IgD-negative memory B cell (primary cell): Measurements from ENCODE around the gene PTPRN. TPM values are rescaled to one million over a fixed set of nuclear protein-coding genes. Genes with fewer than 3 reads are reported as not detected.
"Not testable (repeated sequence)": the region's sequence is repeated elsewhere in the genome, so short reads cannot be mapped to it uniquely, and the experiment has no call there.

Experiments
- H3K27ac Mint-ChIP-seq, 3 donors: one replicate each; pipeline ENCODE4 v1.8.0; 2020 to 2022; ENCODE audit warnings: mild to moderate bottlenecking in 3 of 3, mixed read lengths in 3 of 3, moderate library complexity in 1 of 3
- H3K27me3 Mint-ChIP-seq: one replicate; pipeline ENCODE4 v1.8.0; 2021; ENCODE audit warnings: mixed read lengths
- H3K36me3 Mint-ChIP-seq: one replicate; pipeline ENCODE4 v1.8.0; 2020; ENCODE audit warnings: mild to moderate bottlenecking, mixed read lengths
- H3K4me1 Mint-ChIP-seq, 3 donors: one replicate each; pipeline ENCODE4 v1.8.0; 2020 to 2022; ENCODE audit warnings: mixed read lengths in 3 of 3, mild to moderate bottlenecking in 1 of 3
- H3K4me3 Mint-ChIP-seq, 4 donors: one replicate each; pipeline ENCODE4 v1.8.0; 2020 to 2022; ENCODE audit warnings: mild to moderate bottlenecking in 4 of 4, mixed read lengths in 4 of 4, moderate library complexity in 3 of 4
- H3K9me3 Mint-ChIP-seq, 3 donors: one replicate each; pipeline ENCODE4 v1.8.0; 2020 to 2021; ENCODE audit warnings: mixed read lengths in 3 of 3, mild to moderate bottlenecking in 1 of 3
- polyA plus RNA-seq: library from polyadenylated mRNA; unstranded; fragments of 300-500 nt; fragmentation: Illumina TruSeq; gene quantifications from one replicate; pipeline ENCODE4 v1.2.3, GENCODE V29; 2021

Gene PTPRN
- polyA plus RNA-seq, 1 donor from 2014 or later: not detected

DNA sequence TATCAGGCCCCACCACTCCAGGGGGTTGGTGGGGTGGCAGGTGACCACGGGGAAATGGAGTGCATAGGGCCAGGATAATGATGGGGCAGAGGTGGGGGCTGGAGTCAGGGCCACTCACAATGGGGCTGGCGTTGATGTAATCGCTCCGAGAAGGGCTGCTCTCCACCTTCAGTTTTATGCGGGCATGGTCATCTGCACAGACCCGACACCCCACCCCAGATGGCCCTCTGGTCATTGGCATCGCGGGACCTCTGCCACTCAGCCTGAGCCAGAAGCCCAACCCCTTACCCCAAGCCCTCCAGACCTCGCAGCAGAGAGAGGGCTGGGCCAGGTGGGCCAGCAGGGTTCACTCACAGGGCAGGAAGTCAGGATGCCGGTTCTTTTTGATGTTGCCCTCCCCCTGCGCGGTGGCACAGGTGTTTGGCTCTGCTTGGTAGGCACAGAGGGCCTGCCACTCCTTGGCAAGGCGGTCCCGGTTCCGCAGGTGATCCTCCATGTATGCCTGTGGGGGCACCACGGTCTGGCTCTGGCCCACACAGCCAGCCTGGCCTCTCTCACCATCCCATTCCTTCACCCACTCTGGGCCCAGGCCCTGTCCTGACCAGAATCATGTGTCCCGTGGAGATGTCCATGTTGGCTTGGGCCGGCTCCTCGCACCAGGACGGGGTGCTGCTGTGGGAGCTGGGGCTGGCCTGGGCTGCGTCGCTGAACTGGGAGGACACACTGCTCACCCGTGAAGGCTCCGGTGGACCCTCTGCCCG is 12.4 kb downstream of the PTPRN start:
- Mint-ChIP-seq H3K36me3 (no peaks in the 10 kb centered on the region), H3K9me3 (no peaks in the 10 kb centered on the region), H3K4me1 (peaks cover 6 to 11% (median 7%) of the 10 kb centered on the region in 3 donors), H3K4me3 (no peak overlapping the region), H3K27ac (no peak overlapping the region), H3K27me3 (peaks cover 13% of the 10 kb centered on the region)

DNA sequence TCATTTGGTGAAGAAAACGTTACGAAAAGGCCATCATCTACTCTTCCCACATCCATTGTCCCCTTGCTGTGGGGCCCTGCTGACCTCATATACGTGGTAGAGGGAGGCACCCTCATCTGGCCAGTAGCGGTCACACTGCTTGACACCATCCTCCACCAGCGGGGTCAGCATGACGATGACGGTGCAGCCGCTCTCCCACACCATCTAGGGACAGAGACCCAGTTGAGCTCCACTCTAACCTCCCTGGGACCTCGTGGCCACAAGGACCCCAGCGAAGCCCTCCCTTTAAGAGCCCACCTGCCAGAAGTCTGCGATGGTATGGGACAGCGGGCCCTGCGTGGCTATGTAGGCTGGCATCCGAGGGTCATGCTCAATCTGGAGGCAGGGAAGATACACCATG is 13.1 kb downstream of the PTPRN start:
- H3K27me3 Mint-ChIP-seq: peaks cover 6% of the 10 kb centered on the region
- H3K36me3 Mint-ChIP-seq: no peaks in the 10 kb centered on the region
- no peak overlapping the region for H3K27ac Mint-ChIP-seq
- H3K9me3 Mint-ChIP-seq: no peaks in the 10 kb centered on the region
- peak overlapping the region in 1 of 4 donors; percentile 31 for H3K4me3 Mint-ChIP-seq
- peaks cover 6 to 11% (median 7%) of the 10 kb centered on the region in 3 donors for H3K4me1 Mint-ChIP-seq

DNA sequence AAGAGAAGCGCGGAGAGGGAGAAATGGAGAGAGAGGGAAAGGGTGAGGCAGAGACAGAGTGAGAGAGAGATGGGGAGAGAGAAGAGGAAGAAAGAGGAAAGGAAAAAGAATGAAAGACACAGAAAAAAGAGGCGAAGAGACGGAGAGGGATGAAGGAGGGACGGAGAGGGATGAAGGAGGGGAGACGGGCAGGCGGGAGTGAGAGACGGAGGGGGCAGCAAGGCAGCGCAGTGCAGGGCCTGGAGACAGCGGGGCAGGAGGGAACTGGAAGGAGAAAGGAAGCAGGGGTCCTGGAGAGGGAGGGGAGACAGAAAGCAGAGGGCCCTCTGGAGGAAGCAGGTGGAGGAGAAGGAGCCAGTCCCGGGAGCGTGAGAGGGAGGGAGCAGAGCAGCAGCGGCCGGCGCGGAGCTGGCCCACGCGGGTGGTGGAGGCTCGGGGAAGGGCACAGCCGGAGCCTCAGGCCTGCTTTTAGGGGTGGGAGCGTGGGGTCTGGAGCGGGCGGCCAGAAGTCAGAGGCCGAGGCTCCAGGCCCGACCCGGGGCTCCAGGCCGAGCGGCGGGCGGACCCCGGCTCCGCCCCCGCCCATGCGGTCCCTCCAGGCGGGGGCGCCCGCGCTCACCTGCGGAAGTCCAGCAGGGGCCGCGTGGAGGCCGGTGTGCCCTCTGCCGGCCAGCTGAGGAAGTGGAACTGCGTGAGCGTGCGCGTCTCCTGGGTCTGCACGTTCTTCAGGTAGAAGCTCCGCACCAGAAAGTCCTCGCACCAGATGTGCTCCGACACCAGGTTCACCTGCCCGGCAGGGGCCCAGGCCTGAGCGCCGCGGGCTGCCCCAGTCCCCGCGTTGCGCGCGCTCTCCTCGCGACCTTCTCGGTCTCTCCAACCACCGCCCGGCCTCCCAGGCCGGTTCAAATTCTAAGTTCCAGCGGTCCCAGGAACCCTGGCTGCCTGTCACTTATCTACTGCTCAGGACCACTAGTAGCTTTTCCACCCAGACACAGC is 14.5 kb downstream of the PTPRN start:
- no peaks in the 10 kb centered on the region for H3K9me3 Mint-ChIP-seq
- peak overlapping the region; percentile 25 to 87 (median 66) for H3K4me3 Mint-ChIP-seq
- H3K36me3 Mint-ChIP-seq: no peaks in the 10 kb centered on the region
- peaks cover 6 to 11% (median 7%) of the 10 kb centered on the region in 3 donors for H3K4me1 Mint-ChIP-seq
- H3K27me3 Mint-ChIP-seq: no peaks in the 10 kb centered on the region
- H3K27ac Mint-ChIP-seq: peak overlapping the region; percentile 53 to 86 (median 61)

DNA sequence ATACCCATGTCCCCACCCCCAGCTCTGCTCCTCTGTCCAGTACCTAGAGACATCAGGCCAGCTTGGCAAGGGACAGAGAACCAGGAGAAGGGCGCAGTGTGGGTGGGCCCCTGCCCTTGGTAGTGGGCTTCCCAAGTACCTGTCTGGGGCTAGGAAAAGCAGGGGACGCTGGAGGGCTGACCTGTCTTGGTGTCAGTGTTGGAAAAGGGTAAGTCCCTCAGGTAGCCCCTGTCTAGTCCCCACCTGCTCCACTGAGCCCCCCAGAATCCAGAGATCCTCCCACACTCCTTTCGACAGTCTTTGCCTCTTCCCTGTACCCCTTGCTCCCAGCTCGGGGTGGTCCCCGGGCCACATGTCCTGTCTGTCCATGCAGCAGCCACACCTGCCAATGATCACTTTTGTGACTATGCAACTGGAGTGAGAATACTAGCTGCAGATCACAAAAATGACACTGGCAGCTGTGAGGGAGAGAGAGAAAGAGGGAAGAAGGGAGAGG is 15.4 kb downstream of the PTPRN start:
- no peak overlapping the region for H3K27ac Mint-ChIP-seq
- no peaks in the 10 kb centered on the region for H3K36me3 Mint-ChIP-seq
- peaks cover 6 to 10% (median 7%) of the 10 kb centered on the region in 3 donors for H3K4me1 Mint-ChIP-seq
- peak overlapping the region in 3 of 4 donors; percentile 21 to 72 (median 58) for H3K4me3 Mint-ChIP-seq
- no peaks in the 10 kb centered on the region for H3K27me3 Mint-ChIP-seq
- no peaks in the 10 kb centered on the region for H3K9me3 Mint-ChIP-seq

DNA sequence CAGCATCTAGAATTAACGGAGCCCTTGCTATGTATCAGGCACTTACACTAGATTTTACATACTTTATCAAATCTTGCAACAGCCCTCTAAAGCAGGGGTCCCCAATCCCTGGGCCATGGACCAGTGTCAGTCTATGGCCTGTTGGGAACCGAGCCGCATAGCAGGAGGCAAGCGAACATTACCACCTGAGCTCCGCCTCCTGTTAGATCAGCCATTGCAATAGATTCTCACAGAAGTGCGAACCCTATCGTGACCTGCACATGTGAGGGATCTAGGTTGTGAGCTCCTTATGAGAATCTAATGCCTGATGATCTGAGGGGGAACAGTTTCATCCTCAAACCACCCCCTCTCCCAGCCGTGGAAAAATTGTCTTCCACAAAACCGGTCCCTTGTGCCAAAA is 16.6 kb downstream of the PTPRN start:
- H3K9me3 Mint-ChIP-seq: no peaks in the 10 kb centered on the region
- H3K27ac Mint-ChIP-seq: no peak overlapping the region
- peaks cover 5 to 7% (median 5%) of the 10 kb centered on the region in 3 donors for H3K4me1 Mint-ChIP-seq
- no peaks in the 10 kb centered on the region for H3K27me3 Mint-ChIP-seq
- peak overlapping the region in 1 of 4 donors; percentile 67 for H3K4me3 Mint-ChIP-seq
- no peaks in the 10 kb centered on the region for H3K36me3 Mint-ChIP-seq

DNA sequence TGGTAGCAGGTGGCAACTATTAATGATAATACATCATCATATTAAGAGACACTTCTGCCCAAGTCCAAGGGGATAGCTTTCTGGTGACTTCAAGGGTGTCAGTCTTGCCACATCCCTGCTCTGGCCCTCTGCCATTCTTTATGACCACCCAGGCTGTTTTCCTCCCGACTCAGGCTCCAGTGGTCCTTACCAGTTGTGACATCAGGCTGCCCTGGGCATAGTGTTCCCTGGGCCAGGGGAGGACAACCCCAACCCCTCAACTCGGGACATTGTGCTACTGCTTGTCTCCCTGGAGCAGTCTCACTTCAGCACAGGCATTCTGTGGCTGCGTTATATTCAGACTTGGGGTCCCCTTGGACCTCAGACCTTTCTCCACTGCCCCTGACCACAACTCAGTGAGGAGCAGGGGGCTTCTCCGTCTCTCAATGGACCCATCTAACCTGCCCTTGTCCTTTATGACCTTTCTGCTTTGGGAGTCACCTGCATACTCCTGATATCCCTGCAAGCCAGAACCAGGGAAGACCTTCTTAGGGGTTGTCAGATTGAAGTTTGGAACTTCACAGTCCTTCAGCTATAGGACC is 17.2 kb downstream of the PTPRN start:
- Mint-ChIP-seq H3K9me3 (no peaks in the 10 kb centered on the region), H3K27ac (peak overlapping the region in 1 of 3 donors; percentile 13), H3K36me3 (no peaks in the 10 kb centered on the region), H3K4me1 (peaks cover 5 to 7% (median 5%) of the 10 kb centered on the region in 3 donors), H3K4me3 (peak overlapping the region in 1 of 4 donors; percentile 67), H3K27me3 (no peaks in the 10 kb centered on the region)

DNA sequence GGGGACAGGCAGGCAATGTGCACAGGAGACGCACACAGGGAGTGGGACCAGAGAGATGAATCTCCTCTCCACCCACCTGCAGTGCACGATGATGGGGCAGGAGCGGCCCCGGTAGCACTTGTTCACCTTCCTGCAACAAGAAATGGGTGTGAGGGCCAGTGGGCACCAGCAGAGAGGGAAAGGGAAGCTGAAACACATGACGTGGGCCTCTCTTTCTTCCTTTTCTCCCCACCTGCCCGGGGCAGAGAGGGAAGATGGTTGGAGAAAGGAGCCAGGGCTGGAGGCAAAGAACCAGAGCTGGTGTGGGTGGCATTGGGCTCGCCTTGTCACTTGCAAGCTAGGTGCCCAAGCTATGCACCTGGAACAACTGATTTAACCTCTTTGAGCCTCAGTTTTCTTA is 17.8 kb downstream of the PTPRN start:
- H3K27me3 Mint-ChIP-seq: no peaks in the 10 kb centered on the region
- no peaks in the 10 kb centered on the region for H3K36me3 Mint-ChIP-seq
- H3K4me1 Mint-ChIP-seq: peaks cover 5 to 7% (median 5%) of the 10 kb centered on the region in 3 donors
- H3K9me3 Mint-ChIP-seq: no peaks in the 10 kb centered on the region
- H3K27ac Mint-ChIP-seq: peak overlapping the region in 1 of 3 donors; percentile 13
- no peak overlapping the region for H3K4me3 Mint-ChIP-seq

DNA sequence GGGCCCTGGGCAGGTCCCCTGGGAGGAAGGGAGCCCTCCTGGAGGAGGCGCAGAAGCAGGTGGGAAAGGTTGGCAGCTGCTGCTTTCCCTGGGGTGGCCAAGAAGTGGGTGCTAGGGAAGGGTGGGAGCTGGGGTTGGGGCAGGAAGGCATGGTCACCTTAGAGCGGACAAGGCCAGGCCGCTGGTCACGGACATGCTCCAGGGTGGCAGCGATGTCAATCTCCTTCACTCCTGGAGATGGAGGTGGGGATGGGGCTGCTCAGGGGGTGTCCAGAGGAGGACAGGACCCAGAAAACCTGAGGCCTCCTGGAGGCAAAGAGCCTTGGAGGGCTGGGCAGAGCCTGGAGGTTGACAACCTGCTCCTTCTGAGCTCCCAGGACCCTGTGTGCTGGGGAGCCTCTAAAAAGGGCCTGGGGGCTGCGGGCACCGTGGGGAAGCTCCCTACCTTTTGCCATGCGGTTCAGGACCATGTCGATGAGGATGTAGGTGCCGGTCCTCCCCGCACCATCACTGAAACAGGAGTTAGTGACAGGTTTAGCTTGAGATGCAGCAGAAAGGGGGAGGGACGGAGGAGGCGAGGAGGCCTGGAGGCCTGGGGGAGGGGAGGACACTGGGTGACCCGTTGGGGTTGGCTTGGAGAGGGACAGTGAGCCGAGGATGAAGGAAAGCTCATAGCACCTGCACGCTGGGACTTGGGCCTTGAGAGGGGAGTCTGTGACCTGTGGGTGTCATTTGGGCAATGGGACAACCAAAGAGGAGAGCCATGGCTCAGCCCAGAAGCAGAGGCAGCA is 18.6 kb downstream of the PTPRN start:
- Mint-ChIP-seq H3K4me1 (peaks cover 4 to 5% (median 4%) of the 10 kb centered on the region in 3 donors), H3K27me3 (no peaks in the 10 kb centered on the region), H3K36me3 (no peaks in the 10 kb centered on the region), H3K27ac (peak overlapping the region in 1 of 3 donors; percentile 23), H3K9me3 (no peaks in the 10 kb centered on the region), H3K4me3 (no peak overlapping the region)

DNA sequence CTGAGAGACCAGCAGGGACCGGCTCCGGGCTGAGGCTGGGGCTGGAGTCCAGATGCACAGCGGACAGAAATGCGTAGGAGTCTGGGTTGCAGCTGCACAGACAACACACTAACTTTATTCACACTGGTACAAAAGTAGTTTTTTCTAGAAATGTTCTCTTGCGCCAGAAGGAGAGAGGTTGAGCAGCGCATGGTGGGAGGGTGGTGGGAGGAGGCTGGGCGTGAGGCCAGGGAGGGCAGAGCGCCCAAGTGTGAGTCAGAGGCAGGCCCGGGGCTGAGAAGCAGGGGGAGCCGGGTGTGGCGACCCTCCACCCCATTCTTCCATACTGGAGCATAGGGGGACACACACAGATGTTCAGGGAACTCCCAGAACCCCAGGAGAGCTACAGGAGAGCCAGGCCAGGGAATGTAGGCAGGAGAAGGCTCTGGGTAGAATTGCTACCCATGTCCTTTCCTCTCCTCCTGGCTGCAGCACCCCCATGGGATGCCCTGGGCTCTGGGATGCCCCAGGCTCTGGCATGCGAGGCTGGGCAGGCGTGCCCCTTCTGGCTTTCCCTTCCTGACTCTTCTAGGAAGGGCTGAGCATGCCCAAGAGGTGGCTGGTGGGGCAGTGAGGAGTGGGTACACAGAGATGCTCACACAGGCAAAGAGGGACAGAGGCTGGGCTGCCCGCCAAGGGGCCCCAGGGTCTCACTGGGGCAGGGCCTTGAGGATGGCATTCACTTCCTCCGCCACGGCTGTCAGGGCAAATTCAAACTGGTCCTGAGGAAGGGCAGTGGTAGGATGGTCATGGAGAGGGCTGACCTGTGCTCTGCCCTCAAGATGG is 19.5 kb downstream of the PTPRN start:
- Mint-ChIP-seq H3K27ac (no peak overlapping the region), H3K27me3 (no peaks in the 10 kb centered on the region), H3K36me3 (no peaks in the 10 kb centered on the region), H3K9me3 (no peaks in the 10 kb centered on the region), H3K4me3 (no peak overlapping the region), H3K4me1 (peaks cover 0 to 5% (median 2%) of the 10 kb centered on the region in 3 donors)

DNA sequence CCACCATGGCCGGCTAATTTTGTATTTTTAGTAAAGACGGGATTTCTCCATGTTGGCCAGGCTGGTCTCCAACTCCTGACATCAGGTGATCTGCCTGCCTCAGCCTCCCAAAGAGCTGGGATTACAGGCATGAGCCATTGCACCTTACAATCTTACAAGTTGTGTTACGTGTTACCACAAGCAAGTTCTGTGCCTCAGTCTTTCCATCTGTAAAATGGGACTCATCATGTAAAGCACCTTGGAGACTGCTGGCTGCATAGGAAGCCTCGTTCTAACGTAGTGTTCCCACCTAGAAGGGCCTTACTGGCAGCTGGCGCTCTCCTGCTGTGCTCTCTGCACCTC is 20.0 kb downstream of the PTPRN start:
- H3K4me3 Mint-ChIP-seq: no peak overlapping the region
- no peaks in the 10 kb centered on the region for H3K27me3 Mint-ChIP-seq
- no peak overlapping the region for H3K27ac Mint-ChIP-seq

DNA sequence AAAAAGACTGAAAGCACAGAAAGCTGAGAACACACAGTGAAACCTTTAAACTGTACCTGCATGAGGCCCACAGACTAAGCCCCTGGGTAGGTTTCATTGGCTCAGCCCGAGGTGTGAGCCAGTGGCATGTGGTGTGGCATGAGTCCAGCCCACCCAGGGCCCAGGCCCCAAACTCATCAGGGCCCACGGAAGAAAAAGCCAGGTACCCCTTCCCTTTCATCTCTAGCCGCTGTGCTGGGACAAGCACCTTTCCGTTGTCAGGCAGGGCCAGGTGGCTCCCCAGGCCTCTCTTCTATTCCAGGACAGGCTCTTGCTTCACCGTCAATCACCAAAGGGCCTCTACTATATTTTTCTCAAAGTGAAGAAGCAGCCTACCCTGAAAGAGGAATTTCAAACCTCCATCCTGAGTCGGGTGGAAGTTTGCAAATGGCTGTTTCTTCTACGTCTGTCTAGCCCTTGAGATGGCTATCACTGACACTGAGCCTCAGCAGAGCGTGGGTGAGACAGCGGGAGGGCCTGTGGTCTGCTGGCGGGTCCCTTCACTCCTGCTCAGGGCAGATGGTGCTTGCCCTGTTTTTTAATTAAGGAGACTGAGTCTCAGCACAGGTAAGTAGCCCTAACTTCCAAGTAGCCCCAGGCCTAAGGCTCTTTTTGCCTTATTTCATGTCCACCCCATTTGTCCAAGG is 21.5 kb downstream of the PTPRN start:
- Mint-ChIP-seq H3K36me3 (peaks cover 5% of the 10 kb centered on the region), H3K9me3 (no peaks in the 10 kb centered on the region), H3K4me1 (peaks cover 0 to 5% (median 0%) of the 10 kb centered on the region in 3 donors), H3K27ac (peak overlapping the region in 1 of 3 donors; percentile 64), H3K27me3 (no peaks in the 10 kb centered on the region), H3K4me3 (no peak overlapping the region)

More for the DNA sequence above, 20.0 kb downstream of the PTPRN start:
- H3K36me3 Mint-ChIP-seq: no peaks in the 10 kb centered on the region
- H3K4me1 Mint-ChIP-seq: peaks cover 0 to 4% (median 2%) of the 10 kb centered on the region in 3 donors
- no peaks in the 10 kb centered on the region for H3K9me3 Mint-ChIP-seq

DNA sequence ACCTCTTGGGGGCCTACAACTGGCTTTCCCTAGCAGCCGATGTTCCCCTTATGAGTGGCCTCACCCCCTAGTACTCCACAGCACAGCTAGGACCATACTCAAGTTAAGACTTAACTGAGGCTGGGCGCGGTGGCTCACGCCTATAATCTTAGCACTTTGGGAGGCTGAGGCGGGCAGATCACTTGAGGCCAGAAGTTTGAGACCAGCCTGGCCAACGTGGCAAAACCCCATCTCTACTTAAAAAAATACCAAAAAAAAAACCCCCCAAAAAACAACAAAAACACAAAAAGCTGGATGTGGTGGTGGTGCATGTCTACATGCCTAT is 22.1 kb downstream of the PTPRN start:
- H3K27me3 Mint-ChIP-seq, H3K4me1 Mint-ChIP-seq, H3K9me3 Mint-ChIP-seq, H3K36me3 Mint-ChIP-seq: not testable (repeated sequence)
- H3K4me3 Mint-ChIP-seq: peak overlapping the region in 1 of 4 donors; percentile 23
- peak overlapping the region in 1 of 3 donors; percentile 40 for H3K27ac Mint-ChIP-seq

DNA sequence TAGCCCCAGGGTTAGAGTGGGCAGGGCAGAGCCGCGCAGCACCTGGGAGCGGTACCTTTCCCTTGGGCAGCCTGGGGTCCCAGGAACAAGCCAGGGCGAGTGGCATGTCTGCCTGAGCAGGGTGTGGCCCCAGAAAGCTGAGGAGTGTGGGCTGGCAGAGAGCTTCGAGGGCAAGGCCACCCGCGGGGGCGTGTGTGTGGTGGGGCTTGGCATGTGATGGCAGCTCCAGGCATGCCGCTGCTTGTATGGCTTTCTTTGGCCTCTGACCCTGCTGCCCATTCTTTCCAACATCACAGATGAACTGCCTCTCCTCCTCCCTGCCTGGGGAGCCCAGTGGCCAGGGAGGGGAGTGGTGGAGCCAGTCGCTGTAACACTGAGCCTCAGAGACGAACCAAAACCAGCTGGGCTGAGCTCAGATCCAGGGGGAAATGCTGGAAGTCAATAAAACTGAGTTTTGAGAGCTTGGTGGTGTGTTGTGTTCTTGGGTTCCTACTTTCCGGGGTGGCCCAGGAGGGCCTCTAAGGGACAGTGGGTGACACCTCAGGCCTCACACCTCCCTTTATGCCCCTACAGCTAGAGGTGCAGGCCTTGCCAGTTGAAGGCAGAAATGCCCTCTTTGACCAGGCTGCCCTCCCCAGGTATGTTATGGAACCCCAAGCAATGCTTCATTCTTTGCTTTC is 22.6 kb downstream of the PTPRN start:
- Mint-ChIP-seq H3K36me3 (peaks cover 5% of the 10 kb centered on the region), H3K4me3 (peak overlapping the region in 1 of 4 donors; percentile 23), H3K4me1 (peaks cover 0 to 5% (median 0%) of the 10 kb centered on the region in 3 donors), H3K9me3 (no peaks in the 10 kb centered on the region), H3K27ac (peak overlapping the region in 1 of 3 donors; percentile 40), H3K27me3 (no peaks in the 10 kb centered on the region)
